RPMI7951 (cell line): ENCODE measurements around the gene METAP1D. TPM values are rescaled to one million over a fixed set of nuclear protein-coding genes. Genes with fewer than 3 reads are reported as not detected.

Source experiments
- DNase-seq: peaks from one replicate; pipeline ENCODE4 v3.0.0-alpha.2; 2012; ENCODE audit warnings: low read depth
- total RNA-seq: library from RNA; depleted of rRNA; stranded (reverse); fragments of >200 nt; shearing (Covaris generic); gene quantifications from 2 replicates; pipeline ENCODE4 v1.2.3, GENCODE V29; 2014

The METAP1D gene
- total RNA-seq, 1 experiment from 2014 or later = 11.3 TPM

GRCh38 chr2:172091761-172092566, 92.2 kb downstream of the METAP1D start:
- no peak for DNase-seq

- DNase-seq = no peak
These were observed 93.1 kb downstream of the METAP1D start for GRCh38 chr2:172092716-172093415.

- no peak for DNase-seq
These were observed 93.9 kb downstream of the METAP1D start for GRCh38 chr2:172093416-172094293.

- DNase-seq = peak; percentile 81
These were observed 94.8 kb downstream of the METAP1D start for GRCh38 chr2:172094294-172095145.

- peak; percentile 97 for DNase-seq
These were observed 95.6 kb downstream of the METAP1D start for GRCh38 chr2:172095146-172095904.

DNA sequence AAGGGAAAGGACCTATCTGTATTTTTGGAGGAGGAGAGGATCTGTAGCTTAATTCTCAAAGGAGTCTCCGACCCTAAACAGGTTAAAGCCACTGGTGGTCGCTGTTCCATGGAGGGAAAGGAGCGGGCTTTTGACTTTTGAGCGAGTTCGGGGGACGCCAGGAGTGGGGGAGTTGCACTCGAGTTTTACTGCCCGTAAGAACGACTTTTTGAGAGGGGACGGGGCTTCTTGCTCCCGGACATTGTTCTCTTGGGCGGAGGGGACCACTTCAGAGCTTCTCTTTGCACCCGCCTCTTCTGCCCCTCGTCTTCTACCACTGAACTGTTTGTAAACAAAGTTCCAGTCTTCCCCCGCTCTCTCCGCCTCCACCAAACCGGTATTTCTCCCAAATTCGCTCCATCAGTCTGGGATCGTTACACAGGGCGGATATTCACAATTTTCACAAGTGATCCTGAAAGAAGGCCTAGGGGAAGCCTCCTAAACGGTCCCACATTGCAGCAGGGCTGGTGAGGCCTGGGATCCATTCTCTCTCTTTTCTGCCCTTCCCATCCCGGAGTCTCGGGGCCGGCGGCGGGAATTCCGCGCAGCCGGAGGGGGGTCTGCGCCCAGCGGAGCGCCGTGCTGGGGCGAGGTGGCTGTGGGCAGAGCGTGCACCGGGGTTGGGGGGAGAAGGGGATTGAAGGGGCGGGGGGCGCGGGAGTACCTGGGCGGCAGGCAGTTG, 96.3 kb downstream of the METAP1D start:
- DNase-seq = peak; percentile 48

DNA sequence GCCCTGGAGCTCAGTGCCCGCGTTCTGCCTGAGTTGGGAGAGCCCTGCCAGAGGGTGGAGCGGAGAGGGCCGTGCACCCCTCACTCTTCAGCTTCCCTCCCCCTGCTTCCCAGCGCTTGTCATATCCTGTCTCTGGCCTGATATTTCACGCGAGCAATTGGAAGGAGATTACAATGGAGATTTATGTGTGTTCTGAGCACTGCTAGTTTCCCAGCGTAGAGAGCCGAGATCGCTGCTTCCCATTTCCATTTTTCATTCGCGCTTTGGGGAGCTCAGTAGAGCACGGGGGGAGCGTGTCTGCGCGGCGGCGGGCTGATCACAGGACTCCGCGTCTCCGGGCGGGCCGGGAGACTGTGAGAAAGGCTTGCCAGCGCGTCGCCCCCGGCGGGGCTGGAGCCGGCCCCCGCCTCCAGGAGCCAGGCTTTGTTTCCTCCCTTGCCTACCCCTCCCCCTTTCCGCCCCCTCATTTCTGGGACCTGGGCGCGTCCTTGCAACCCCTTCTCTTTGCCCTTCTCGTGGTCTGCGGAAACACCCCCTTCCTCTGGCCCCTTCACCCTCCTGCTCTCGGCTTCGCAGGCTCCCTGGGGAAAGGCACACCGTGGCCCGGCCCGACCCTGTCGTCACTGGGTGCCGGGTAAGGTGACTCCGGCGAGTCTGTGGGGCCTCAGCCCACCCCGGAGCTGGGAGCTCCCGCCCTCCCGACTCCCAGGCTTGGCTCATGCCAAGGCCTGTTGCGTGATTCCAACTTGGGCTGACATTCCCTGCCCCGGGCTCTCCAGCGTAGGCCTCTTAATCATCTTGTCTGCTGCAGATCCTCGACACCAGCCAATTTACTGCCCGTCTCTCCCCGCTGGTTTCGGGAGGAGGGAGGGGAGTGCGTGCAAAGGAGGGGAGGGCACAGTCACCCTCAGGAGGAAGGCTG, 97.1 kb downstream of the METAP1D start:
- peak; percentile 98 for DNase-seq

DNA sequence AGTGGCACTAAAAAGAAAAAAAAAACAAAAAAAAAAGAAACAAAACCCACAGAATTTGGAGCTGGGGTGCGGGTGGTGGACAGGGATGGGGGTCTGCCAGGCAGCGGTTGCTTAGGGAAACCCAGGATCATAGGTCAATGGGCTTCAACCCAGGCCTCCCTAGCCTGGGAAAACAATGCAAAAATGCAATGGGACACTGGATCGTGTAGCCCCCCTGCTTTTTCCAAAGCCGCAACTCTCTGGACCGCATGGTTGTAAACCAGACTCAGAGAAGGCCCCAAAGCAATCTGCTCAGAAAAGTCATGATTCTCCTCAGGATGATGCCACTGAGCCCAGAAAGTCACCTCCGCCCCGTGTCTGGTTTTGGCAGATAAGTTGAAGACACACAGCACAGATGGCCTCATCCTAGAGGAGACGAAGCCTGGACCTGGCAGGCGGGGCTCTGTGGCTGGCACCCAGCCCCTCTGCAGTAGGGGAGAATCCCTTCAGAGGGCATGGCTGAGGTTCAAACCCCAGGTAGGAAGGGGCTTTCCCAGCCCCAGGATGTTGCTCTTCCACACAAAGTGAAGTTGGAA, 97.9 kb downstream of the METAP1D start:
- DNase-seq = peak; percentile 88

- DNase-seq = peak; percentile 41
These were observed 98.5 kb downstream of the METAP1D start for GRCh38 chr2:172098287-172098649.

DNA sequence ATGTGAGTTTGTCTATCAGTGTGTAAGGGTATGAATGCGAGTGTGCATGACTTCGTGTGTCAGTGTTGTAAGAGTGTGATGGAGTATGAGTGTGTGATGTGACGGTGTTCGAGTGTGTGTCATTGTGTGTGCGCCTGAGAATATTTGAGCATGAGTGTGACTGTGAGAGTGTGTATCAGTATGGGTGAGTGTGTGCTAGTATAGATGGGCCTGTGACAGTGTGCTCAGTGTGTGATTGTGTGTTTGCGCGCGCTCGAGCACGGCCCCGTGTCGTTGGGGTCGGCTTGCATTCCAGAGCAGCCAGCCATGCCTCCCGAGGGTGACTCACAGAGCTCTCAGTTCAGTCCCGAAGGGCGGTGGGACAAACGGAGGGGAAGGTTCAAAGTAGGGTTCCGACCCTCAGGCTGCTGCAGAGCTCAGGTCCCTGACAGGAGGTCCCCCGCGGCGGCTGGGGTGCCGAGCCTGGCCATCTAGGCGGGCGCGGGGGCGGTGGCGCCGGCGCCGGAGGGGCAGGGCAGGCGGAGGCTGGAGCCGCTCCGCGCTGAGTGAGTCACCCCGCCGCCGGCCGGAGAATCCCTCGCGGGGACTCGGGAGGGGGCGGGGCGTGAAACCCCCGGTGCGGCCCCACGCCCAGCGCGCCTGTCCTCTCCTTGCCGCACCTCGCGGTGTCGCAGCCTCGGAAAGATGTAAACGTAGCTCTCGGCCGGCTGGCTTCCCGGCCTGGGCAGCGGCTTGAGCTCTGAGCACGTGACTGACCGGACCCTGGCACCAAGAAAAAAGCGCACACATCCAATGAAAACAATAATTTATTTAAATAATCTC, 99.1 kb downstream of the METAP1D start:
- peak; percentile 93 for DNase-seq

- DNase-seq = no peak
These were observed 99.8 kb downstream of the METAP1D start for GRCh38 chr2:172099472-172100079.

DNA sequence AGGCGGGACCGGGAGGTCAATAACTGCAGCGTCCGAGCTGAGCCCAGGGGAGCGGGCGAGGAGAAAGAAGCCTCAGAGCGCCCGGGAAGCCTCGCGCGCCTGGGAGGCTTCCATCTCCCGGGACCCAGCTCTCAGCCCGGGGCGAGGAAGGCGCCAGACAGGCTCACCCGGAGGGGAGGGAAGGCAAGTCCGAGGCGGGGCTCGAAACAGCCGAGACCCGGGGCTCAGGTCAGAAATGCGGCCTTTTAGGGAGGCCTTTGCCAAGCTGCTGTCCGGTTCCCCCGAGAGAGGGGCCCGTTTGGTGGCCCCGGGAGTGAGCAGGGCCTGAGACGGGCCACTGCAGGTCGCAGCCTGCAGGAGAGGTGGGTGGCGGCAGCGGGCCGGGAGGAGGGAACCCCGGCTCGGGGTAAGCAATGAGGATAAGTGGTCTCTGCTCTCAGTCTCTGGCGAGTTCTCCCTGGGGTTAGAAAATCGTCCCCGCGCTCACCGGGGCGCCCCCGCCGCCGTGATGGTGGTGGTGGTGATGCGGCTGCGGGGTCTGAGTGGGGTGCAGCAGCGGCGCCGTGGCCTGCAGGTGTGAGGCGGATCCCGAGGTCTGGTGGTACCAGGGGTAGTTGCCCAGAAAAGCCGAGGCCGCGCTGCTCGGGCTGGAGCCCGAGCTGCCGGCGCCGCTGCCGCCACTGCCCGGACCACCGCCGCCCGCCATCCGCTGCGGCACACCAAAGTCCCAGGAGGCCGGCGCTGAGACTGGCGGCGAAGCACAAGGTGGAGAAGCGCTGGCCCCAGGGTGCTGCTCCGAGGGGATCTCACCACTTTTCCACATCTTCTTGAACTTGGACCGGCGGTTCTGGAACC, 100.6 kb downstream of the METAP1D start:
- DNase-seq = no peak

DNA sequence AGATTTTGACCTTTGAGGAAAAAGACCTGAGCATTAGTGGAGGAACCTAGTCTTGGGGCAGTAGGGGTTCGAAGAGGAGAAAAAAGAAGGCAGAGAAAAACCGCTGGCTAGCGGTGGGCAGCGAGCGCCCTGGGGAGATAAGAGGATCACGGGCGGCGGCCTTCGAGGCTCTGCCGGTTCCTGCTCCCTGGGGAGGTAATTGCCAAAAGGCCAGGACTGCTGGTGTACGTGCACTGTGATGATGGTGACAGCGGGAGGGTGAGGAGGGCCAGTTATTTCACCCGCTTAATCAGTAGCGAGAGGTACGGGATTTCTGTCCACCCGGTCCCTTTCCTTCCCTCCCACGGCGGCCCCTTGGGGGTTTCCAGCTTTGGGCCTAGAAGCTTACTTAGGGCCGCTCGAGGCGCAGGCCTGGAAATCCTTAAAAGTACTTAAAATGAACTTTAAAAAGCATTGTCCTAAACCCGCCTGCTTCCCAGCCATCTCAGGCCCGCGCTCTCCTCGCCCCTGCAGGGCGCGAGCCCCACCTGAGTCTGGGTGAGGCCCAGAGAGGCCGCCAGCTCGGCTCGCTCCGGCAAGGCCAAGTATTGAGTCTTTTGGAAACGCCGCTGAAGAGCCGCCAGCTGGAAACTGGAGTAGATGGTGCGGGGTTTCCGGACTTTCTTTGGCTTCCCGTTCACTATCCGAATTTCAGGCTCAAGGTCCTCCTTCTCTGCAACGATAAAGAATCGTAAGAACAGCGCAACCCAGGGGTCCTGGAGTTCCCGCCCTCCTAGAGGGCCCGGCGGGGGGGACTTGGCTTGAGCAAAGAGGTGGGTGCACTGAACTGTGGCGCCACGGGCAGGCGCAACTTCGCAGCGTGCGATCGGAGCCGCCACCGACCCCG, 101.4 kb downstream of the METAP1D start:
- DNase-seq = no peak

- DNase-seq = peak; percentile 28
These were observed 102.2 kb downstream of the METAP1D start for GRCh38 chr2:172101821-172102390.
